Epithelial cell of proximal tubule (primary cell): ENCODE data around the gene ACSL1. TPM values are rescaled to one million over a fixed set of nuclear protein-coding genes. Genes with fewer than 3 reads are reported as not detected.

Source experiments
- DNase-seq: peaks from one replicate; pipeline ENCODE4 v3.0.0-alpha.2; 2011; ENCODE audit warnings: low read depth
- H3K4me3 ChIP-seq: 2 replicates; pipeline ENCODE4 v1.5.1; 2011; ENCODE audit warnings: low read depth, mild to moderate bottlenecking, low read length
- total RNA-seq: library from RNA; depleted of rRNA; stranded (reverse); fragments of >200 nt; gene quantifications from 2 replicates; pipeline ENCODE4 v1.2.3, GENCODE V29; 2015
- TF ChIP-seq, protein P1 (sequence below): conservative IDR thresholded peaks from 2 replicates; pipeline ENCODE4 v1.5.1; 2012; ENCODE audit warnings: low read depth, mild to moderate bottlenecking, low read length

The ACSL1 gene
- total RNA-seq, 1 donor from 2014 or later = 18.5 TPM

DNA sequence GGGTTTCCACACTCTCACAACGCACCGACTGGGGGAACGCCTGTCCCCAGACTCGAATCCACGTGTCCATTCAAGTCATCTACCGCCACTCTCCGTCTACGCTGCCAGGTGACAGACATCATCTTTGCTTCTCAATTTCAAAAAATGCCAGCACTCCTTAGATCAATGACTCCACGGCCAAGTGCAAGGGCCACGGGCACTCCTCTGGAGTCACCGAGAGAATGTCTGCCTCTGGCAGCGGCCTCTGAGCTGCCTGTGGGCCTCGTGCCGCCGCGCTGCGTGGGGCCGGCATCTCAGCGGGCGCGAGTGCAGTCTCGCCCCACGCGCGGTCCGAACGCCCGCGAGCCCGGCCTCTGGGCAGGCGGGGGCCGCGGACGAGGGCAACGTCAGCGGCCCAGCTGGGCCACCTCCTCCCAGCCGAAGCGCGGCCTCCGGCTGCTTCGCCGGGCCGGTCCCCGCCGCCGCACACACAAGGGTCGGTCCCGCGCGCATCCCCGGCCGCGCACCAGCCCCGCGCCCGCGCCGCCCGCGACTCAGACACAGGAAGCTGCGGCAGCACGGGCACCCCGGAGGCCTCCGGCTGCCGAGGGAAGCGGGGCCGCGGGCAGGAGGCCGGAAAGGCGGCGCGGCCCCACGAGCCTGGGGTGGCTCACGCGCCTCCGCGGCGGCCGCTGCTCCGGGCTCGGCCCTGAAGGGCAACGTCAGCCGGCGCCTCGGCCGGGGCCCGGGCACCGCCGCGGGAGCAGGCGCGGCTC is 450 bp downstream of the ACSL1 start:
- DNase-seq = no peak
- TF ChIP-seq, protein P1, sequence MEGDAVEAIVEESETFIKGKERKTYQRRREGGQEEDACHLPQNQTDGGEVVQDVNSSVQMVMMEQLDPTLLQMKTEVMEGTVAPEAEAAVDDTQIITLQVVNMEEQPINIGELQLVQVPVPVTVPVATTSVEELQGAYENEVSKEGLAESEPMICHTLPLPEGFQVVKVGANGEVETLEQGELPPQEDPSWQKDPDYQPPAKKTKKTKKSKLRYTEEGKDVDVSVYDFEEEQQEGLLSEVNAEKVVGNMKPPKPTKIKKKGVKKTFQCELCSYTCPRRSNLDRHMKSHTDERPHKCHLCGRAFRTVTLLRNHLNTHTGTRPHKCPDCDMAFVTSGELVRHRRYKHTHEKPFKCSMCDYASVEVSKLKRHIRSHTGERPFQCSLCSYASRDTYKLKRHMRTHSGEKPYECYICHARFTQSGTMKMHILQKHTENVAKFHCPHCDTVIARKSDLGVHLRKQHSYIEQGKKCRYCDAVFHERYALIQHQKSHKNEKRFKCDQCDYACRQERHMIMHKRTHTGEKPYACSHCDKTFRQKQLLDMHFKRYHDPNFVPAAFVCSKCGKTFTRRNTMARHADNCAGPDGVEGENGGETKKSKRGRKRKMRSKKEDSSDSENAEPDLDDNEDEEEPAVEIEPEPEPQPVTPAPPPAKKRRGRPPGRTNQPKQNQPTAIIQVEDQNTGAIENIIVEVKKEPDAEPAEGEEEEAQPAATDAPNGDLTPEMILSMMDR = no peak
- H3K4me3 ChIP-seq = peak overlapping the region; percentile 69

DNA sequence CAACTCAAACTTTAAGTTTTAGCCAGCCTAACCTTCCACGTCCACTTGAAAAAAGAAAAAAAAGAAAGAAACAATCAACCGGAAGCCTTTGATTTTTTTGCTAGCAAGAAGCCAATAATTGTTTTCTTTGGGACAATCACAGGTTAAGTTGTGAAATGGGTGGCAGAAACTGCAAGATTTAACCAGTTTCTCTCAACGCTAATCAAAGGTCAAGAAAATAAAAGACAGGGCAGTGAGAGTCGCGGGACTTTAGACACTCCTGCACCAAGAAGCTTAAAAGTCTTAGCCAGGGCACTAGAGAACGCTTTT is 1.0 kb downstream of the ACSL1 start:
- peak overlapping the region; percentile 69 for H3K4me3 ChIP-seq
- TF ChIP-seq, protein P1 = no peak
- DNase-seq = no peak

DNA sequence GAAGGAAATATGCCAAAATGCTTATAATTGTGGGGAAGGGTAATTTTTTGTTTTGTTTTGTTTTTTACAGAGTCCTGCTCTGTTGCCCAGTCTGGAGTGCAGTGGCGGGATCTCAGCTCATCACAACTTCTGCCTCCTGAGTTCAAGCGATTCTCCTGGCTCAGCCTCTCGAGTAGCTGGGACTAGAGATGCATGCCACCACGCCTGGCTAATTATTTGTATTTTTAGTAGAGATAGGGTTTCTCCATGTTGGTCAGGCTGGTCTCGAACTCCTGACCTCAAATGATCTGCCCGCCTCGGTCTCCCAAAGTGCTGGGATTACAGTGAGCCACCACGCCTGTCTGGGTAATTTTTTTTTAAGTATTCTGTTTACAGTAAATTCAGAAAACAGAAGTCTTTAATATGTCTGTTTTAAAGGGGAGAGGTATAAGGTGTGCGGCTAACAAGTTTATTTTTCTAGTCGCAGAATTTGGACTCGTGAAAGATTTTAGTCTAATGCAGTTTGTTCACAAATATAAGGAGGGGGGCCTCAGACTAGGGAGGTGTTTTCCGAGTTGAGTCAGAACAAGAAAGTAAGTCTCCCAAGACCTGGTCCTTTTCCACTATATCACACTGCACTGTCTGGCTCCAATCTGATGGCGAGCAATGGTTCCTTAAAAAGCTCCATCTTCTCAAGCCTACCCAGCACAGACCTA is 1.5 kb downstream of the ACSL1 start:
- no peak for DNase-seq
- H3K4me3 ChIP-seq = peak overlapping the region; percentile 69

DNA sequence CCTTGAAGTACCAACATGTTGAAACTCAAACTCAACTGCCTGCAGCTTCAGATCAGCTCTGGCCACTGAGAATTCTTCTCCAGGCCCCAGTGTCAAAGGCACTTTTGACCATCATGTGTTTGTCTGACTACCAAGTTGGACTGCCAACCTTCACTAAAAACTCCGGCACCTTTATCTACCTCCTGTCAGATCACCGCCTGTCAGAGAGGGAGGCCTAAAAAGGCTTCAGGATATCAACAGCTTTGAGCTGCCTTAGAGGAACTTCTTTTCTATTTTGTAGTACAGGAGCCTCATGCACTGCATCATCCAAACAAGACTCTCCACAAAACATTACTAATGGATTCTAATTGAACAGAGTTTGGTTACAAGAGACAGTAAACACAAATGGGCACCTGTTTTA is 2.8 kb downstream of the ACSL1 start:
- TF ChIP-seq, protein P1 = no peak
- peak overlapping the region; percentile 69 for H3K4me3 ChIP-seq
- no peak for DNase-seq

More for the DNA sequence above, 1.5 kb downstream of the ACSL1 start:
- TF ChIP-seq, protein P1 = no peak

DNA sequence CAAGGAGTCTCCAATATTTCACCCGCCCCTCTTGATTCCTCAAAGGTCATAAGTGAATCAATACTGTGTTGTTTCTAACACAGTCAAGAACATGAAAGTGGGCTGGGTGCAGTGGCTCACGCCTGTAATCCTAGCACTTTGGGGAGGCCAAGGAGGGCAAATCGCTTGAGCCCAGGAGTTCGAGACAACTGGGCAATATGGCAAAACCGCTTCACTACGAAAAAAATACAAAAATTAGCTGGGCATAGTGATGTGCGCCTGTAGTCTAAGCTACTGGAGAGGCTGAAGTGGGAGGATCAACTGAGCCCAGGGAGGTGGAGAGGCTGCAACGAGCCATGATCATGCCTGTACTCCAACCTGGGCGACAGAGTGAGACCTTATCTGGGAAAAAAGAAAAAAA is 3.4 kb downstream of the ACSL1 start:
- TF ChIP-seq, protein P1 = no peak
- no peak for DNase-seq
- H3K4me3 ChIP-seq = no peak overlapping the region

DNA sequence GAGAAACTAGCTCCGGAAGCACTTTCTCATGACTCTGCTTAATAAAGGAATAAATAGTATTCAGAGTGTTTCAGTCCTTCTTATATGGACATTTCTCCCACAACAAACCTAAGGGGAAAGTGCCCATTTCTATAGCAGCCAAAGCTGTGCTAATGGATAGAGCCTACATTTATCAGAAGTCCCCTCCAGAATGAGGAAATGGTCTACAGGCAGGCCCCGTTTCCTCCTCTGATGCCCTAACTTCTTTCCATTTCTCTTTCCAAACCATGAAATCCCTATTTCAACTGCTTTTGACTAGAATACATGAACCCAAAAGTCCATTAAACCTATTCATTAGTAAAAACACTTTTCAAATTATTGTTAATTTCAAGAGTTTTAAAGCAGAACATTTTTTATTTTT is 4.5 kb downstream of the ACSL1 start:
- no peak overlapping the region for H3K4me3 ChIP-seq
- no peak for DNase-seq

More for the DNA sequence above, 4.5 kb downstream of the ACSL1 start:
- TF ChIP-seq, protein P1 = no peak
